K562 (cell line): ENCODE results near the gene RGS7.

Source experiments
- BHLHE40 ChIP-seq: IDR thresholded peaks from 2 replicates; pipeline ENCODE4 v1.6.1; 2011; ENCODE audit warnings: low read length, improper control_type of control experiment
- CBX5 ChIP-seq: IDR thresholded peaks from 2 replicates; pipeline ENCODE4 v1.6.1; 2014; ENCODE audit warnings: low read depth, borderline replicate concordance
- E2F5 ChIP-seq: sonication (generic); formaldehyde crosslinking; IDR thresholded peaks from 2 replicates; pipeline ENCODE4 v1.8.0; 2022; ENCODE audit warnings: mild to moderate bottlenecking, missing genetic modification reagents
- GATA2 ChIP-seq: sonication (generic); formaldehyde crosslinking; IDR thresholded peaks from 2 replicates; pipeline ENCODE4 v1.4.0; 2020; ENCODE audit warnings: mild to moderate bottlenecking, missing genetic modification reagents
- KAT8 ChIP-seq: fragments of 450-650 bp; IDR thresholded peaks from 2 replicates; pipeline ENCODE4 v1.6.1; 2016; ENCODE audit warnings: low read depth, mild to moderate bottlenecking
- MECOM ChIP-seq: fragments of 250-450 bp; sonication (Bioruptor Pico); IDR thresholded peaks from 2 replicates; pipeline ENCODE4 v1.8.0; 2022; ENCODE audit warnings: inconsistent platforms
- RBBP5 ChIP-seq: fragments of 200-600 bp; sonication (generic); IDR thresholded peaks from 2 replicates; pipeline ENCODE4 v1.6.1; 2012; ENCODE audit warnings: borderline replicate concordance, mild to moderate bottlenecking, low read length, control low read depth, inconsistent platforms; ENCODE audit not compliant: insufficient read depth, poor library complexity, severe bottlenecking
- SREBF2 ChIP-seq: sonication (generic); formaldehyde crosslinking; IDR thresholded peaks from 2 replicates; pipeline ENCODE4 v1.4.0; 2020; ENCODE audit warnings: mild to moderate bottlenecking, missing genetic modification reagents
- STAT5B ChIP-seq: fragments of 250-450 bp; sonication (Bioruptor Pico); IDR thresholded peaks from 2 replicates; pipeline ENCODE4 v1.8.0; 2021; ENCODE audit warnings: mild to moderate bottlenecking, inconsistent platforms
- TCF3 ChIP-seq: sonication (generic); formaldehyde crosslinking; IDR thresholded peaks from 2 replicates; pipeline ENCODE4 v1.4.0; 2020; ENCODE audit warnings: mild to moderate bottlenecking, missing genetic modification reagents
- ZBTB2 ChIP-seq: fragments of 450-650 bp; IDR thresholded peaks from 2 replicates; pipeline ENCODE4 v1.6.1; 2016; ENCODE audit warnings: antibody characterized with exemption
- ZFP36 ChIP-seq: fragments of 150-350 bp; IDR thresholded peaks from 2 replicates; pipeline ENCODE4 v1.6.1; 2018; ENCODE audit warnings: low read length, low read depth; ENCODE audit not compliant: partially characterized antibody
- TF ChIP-seq, protein P1 (sequence below): IDR thresholded peaks from 3 replicates; pipeline ENCODE4 v1.6.1; 2011; ENCODE audit warnings: borderline replicate concordance, mild to moderate bottlenecking; ENCODE audit not compliant: insufficient read length, insufficient read depth
- TF ChIP-seq, protein P2 (sequence below): fragments of 450-650 bp; conservative IDR thresholded peaks from 2 replicates; pipeline ENCODE4 v1.6.1; 2016; ENCODE audit warnings: missing genetic modification characterization, low read depth, mild to moderate bottlenecking, control low read depth, missing compliant biosample characterization

DNA sequence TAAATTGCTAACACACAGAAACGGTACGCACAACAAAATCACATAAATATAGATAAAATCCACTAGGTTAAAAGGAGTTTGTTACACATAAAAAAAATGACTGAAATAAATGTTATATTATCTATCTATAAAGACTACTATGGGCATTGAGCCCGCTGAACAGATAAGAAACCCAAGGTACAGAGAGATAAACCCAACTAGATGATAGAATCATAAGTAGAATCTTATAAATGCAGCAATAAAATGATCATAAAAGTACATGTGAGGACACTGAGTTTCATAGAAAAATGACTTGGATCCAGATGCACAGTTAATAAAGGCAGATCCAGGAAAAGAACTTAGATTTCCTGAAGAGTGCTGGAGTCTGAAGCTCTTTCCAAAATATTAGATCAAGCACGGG lies 128.7 kb downstream of the RGS7 start:
- no peak for TF ChIP-seq GATA2 (CRISPR knock-in tag)
- no peak for TF ChIP-seq TCF3
- no peak for TF ChIP-seq CBX5
- no peak for TF ChIP-seq RBBP5
- no peak for TF ChIP-seq KAT8
- TF ChIP-seq SREBF2 (CRISPR knock-in tag), result no peak
- TF ChIP-seq ZFP36, result no peak
- TF ChIP-seq BHLHE40, result no peak
- TF ChIP-seq, protein P1, sequence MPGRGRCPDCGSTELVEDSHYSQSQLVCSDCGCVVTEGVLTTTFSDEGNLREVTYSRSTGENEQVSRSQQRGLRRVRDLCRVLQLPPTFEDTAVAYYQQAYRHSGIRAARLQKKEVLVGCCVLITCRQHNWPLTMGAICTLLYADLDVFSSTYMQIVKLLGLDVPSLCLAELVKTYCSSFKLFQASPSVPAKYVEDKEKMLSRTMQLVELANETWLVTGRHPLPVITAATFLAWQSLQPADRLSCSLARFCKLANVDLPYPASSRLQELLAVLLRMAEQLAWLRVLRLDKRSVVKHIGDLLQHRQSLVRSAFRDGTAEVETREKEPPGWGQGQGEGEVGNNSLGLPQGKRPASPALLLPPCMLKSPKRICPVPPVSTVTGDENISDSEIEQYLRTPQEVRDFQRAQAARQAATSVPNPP, result no peak
- no peak for TF ChIP-seq E2F5 (CRISPR knock-in tag)
- TF ChIP-seq, protein P2, sequence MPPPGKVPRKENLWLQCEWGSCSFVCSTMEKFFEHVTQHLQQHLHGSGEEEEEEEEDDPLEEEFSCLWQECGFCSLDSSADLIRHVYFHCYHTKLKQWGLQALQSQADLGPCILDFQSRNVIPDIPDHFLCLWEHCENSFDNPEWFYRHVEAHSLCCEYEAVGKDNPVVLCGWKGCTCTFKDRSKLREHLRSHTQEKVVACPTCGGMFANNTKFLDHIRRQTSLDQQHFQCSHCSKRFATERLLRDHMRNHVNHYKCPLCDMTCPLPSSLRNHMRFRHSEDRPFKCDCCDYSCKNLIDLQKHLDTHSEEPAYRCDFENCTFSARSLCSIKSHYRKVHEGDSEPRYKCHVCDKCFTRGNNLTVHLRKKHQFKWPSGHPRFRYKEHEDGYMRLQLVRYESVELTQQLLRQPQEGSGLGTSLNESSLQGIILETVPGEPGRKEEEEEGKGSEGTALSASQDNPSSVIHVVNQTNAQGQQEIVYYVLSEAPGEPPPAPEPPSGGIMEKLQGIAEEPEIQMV (tag), result no peak
- no peak for TF ChIP-seq ZBTB2
- TF ChIP-seq MECOM (CRISPR knock-in tag), result no peak
- TF ChIP-seq STAT5B (CRISPR knock-in tag), result no peak
